Endometrium (tissue), 2 donors: ENCODE results near the gene URGCP.
"Not testable (repeated sequence)": the region's sequence is repeated elsewhere in the genome, so short reads cannot be mapped to it uniquely, and the experiment has no call there.

Experiments
- FAIRE-seq: peaks from 2 replicates; lab custom pipeline; 2012; peaks lifted over from hg19 to GRCh38; lab: Jason Lieb, UNC
- donor health status: control.
- donor health status: control.

The URGCP gene

DNA sequence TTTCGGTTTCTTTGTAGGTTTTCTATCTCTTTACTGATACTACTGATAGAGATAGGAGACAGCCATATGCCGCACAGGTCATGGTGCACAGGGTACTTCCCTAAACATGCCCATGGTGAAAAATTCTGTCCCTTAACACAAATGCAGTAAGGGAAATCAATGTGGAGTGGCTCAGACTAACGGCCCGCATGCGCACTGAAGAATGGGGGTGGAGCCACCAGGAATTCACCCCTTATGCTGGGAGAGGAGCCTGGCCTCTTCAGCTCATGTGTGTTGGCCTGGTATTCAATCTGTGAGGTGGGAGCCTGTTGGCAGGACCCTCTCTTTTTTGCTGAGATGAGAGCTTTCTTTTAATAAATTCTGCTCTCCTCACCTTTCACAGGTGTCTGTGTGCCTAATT lies 8.4 kb upstream of the URGCP start:
- no peak for FAIRE-seq

DNA sequence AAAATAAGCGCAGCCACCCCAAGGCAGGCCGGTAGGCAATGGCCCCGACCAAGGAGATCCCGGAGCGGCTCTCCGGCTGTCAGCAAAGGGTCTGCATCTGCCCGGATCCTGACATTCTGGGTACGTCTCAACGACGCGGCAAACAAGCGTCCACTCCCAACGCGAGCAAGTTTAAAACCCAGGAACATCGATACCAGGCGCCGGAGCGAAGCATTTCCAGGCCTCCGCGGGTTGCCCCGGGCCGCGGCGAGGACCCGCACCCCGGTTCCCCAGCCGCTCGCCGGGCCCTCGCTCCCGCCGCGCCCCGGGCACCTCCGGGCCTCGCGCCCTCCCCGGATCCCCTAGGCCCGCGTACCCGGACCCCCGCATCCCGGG lies 453 bp downstream of the URGCP start:
- FAIRE-seq = no peak

DNA sequence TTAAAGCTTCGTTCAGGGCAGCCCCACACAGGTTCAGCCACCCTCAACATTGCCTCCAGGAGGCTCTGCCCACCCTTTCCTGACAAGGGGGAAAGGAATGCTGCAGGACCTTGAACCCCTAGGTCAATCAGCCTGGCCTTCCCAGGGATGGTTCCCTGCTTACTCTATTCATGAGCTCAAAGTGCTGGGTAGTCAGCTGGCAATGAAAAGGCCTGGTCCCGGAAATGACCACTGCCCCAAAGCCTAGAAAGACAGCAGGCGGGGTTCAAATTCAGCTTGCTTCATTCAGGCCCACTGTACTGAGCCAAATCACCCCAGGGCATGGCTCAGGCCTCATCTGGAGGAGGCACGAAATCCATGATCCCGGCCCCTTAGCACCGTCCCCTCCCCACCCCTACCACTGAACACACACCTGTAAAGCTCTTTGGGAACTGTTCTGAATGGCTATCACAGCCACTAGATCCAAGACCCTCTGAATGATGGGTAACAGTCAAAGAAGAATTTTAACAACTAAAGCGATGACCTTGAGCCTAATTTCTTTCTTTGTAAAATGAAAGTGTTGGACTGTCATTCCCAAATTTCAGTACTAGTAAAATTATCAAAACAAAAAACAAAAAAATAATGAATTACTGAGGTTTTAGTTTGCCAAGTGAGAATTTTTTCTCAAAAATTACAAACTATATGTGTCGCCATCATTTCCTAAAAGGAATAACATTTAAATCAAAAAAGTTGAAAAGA lies 1.0 kb downstream of the URGCP start:
- FAIRE-seq = no peak

GRCh38 chr7:43904533-43905208 lies 1.7 kb downstream of the URGCP start:
- FAIRE-seq = no peak

- no peak for FAIRE-seq
Observed at GRCh38 chr7:43902542-43903054, 3.8 kb downstream of the URGCP start.

DNA sequence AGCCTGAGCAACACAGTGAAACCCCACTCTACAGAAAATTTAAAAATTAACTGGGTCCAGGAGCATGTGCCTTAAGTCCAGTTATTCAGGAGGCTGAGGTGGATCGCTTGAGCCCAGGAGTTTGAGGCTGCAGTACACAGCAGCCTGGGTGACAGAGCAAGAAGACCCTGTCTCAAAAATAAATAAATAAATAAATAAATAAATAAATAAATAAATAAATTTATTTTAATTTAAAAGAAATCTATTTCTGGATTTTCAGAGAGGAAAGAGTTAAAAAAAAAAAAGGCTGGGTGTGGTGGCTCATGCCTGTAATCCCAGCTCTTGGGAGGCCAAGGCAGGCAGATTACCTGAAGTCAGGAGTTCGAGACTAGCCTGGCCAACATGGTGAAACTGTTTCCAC lies 7.8 kb downstream of the URGCP start:
- not testable (repeated sequence) for FAIRE-seq

- no peak for FAIRE-seq
Observed at GRCh38 chr7:43895847-43896415, 10.5 kb downstream of the URGCP start.

GRCh38 chr7:43891069-43891955 lies 15.1 kb downstream of the URGCP start:
- no peak for FAIRE-seq

DNA sequence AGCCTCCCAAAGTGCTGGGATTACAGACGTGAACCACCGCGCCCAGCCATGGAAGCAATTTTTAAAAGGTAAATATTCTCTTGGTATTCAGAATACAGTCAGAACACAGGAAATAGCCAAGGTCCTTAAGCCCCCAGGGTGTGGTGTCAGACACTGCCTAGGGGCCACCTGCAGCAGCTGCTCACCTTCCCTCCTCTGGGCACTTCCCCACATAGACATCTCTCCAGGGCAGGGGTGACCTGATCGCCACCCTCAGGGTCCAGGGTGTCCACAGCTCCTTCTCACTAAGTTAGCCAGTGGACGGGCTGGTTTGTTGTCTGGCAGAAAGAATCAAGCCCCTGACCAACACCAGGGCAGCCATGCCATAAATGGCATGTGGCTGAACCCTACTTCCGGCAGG lies 15.9 kb downstream of the URGCP start:
- no peak for FAIRE-seq

DNA sequence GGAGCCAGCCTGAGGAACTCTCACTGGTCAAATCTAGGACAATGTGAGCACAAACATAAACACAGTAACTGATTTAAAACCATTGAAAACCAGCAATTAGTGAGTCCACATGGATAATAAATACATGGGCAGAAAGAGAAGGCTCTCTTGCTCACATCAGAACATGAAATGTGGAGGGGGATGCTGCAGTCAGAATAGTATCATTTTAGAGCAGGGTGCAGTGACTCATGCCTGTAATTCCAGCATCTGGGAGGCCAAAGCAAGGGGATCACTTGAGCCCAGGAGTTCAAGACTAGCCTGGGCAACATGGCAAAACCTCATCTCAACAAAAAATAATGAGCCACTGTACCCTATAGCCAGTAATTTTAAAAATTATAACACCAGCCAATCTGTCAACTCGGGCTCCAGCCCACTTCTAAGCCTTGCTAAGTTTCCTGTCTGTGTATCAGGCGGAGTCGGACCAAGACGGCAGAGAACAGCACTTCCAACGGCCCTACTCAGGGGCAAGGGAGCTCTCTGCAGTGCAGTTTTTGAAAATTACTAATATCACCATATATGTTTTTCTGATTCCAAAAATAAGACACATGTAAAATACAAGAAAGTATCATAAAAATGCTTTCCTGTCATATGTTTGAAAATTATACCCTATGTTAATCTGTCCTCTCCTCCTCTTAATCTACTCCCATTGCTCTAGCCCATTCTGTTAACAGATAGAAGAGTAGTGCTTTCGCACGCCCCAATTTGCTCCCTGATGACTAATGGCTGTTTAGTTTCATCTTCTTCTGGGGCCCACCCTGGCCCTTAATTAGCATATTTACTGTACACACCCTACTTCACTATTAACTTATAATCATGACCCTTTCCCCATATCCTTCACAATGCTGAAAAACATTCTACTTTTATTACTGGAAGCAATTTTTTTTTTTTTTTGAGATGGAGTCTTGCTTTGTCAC lies 17.1 kb downstream of the URGCP start:
- FAIRE-seq = no peak

DNA sequence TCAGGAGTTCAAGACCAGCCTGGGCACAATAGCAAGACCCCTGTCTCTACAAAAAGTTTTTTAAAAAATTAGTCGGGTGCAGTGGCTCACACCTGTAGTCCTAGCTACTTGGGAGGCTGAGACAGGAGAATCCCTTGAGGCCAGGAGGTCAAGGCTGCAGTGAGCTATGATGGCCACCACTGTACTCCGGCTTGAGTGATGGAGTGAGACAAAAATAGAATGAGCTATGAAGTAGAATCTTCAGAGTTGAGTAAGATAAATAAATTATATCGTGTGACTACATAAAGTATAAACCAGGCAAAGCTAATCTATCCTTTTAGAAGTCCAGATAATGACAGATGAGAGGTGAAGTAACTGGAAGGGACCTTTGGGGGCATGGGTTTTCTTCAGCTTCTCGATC lies 21.8 kb downstream of the URGCP start:
- no peak for FAIRE-seq

DNA sequence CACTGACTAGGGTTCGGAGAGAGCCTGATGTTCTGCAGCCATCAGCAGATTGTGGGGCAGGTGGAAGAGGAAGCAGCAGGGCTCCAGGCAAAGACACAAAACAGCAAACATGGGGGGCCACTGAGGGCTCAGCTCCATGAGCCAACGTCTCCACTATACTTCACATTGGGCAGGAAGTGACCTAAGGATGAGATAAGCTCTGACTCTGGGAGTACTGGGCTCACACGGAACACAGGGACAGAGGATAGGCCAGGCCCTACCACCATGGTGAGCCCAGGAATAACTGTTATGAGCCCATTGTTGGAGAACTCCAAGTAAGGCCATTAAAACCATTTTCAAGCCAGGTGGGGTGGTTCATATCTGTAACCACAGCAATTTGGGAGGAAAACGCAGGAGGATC lies 22.2 kb downstream of the URGCP start:
- FAIRE-seq = no peak

GRCh38 chr7:43880596-43880995 lies 25.8 kb downstream of the URGCP start:
- FAIRE-seq = no peak

DNA sequence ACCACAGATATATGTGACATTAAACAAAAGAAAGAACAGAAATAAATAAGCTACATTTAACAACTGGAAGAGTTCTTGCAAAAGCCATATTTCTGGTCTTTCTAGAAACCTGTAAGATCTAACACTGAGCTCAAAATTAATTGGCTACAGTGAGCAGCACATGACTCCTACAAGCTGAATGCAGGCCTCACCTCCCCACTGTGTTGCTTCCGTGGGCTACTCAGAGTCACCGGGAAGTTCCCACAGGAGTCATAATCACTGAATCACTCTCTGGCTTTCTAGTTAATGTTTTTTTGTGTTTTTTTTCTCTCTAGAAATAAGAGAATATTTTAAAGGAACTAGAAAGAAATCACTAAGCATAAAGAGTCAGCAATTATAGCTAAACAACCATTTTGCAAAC lies 26.9 kb downstream of the URGCP start:
- FAIRE-seq = no peak

DNA sequence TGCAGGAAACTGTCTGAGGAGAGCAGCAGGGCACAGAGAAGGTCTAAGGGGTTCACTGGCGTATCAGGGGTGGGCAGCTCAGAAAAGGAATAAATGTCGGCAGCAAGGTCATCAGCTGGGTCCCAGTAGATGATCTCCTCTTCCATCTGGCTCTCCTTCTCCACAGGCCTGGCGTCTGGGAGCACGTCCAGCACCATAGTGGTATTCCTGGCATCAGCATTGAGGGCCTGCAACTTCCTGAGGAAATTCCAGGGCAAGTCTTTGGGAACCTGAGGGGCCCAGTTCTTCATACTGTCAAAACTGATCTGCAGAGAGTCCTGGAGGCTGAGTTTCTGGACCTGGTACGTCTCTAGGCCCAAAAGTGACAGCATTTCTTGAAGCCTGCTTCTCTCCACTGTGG lies 27.5 kb downstream of the URGCP start:
- FAIRE-seq = no peak

DNA sequence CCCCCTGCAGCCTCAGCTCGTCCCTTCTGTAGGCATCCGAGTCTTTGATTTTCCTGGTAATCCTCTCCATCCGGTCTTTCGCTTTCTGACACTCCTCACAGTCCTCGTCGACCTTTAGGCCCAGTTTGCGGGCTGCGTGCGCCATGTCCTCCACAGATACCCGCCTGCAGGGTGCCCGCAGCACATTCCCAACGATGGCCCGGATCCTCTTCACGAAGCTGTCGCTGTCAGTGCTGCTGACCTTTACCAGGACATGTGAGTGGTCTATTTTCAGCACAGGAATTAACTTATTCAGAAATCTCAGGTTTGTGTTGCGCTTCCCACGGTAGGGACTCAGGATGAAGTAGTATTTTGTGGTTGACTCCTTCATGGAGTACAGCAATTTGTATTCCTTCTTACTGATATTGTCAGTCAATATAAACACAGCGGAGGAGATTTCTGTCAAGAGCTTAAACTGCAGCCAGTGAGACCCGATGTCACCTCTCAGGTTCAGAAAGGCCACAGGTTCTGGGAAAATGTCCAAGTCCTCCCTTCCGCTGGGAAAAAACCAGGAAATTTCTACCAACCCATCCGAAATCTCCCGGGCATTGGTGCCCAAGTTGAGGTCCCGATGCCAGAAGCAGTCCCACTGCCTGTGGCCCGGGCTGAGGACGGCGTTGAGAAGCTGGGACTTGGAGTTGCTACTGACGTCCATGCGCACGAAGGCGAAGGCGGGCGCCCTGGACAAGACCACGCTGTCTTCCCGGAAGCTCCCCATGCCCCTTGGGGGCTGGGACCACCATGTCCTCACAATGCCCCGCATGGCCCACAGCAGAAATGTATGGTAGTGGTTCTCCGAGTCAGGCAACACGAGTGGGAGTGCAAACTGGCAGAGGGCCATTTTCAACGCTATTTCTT lies 28.2 kb downstream of the URGCP start:
- FAIRE-seq = no peak

GRCh38 chr7:43876976-43877745 lies 29.2 kb downstream of the URGCP start:
- no peak for FAIRE-seq

GRCh38 chr7:43876241-43876640 lies 30.2 kb downstream of the URGCP start:
- FAIRE-seq = no peak

- FAIRE-seq = no peak
Observed at GRCh38 chr7:43873300-43873699, 33.1 kb downstream of the URGCP start.
